ENCODE data around the gene FBN3. TPM values are rescaled to one million over a fixed set of nuclear protein-coding genes. Genes with fewer than 3 reads are reported as not detected.

The FBN3 gene
- total RNA-seq, 1 donor from 2014 or later = not detected

DNA sequence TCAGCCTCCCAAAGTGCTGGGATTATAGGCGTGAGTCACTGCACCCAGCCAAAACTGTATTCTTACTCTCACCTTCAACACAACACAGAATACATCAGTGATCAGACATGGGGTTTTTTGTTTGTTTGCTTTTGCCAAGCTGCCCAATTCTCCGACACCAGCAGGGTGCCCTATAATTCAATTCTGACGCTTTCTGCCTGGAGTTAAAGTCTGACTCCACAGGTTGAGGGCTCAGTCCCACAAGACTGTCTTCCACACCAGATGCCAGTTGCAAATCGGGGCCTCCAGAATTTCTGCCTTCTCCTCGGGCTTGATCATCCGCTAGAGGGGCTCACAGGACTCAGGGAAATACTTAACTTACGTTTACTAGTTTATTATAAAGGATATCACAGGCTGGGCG, 22.1 kb downstream of the FBN3 start:
- Mint-ChIP-seq H3K9me3 (no peaks in the 10 kb centered on the region), H3K4me3 (no peak overlapping the region), H3K36me3 (ENCODE audit: low read depth) (no peaks in the 10 kb centered on the region), H3K4me1 (no peaks in the 10 kb centered on the region), H3K27me3 (peaks cover 11% of the 10 kb centered on the region), H3K27ac (no peak overlapping the region)
- TF ChIP-seq, protein P1, sequence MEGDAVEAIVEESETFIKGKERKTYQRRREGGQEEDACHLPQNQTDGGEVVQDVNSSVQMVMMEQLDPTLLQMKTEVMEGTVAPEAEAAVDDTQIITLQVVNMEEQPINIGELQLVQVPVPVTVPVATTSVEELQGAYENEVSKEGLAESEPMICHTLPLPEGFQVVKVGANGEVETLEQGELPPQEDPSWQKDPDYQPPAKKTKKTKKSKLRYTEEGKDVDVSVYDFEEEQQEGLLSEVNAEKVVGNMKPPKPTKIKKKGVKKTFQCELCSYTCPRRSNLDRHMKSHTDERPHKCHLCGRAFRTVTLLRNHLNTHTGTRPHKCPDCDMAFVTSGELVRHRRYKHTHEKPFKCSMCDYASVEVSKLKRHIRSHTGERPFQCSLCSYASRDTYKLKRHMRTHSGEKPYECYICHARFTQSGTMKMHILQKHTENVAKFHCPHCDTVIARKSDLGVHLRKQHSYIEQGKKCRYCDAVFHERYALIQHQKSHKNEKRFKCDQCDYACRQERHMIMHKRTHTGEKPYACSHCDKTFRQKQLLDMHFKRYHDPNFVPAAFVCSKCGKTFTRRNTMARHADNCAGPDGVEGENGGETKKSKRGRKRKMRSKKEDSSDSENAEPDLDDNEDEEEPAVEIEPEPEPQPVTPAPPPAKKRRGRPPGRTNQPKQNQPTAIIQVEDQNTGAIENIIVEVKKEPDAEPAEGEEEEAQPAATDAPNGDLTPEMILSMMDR (IDR thresholded peaks at IDR 0.05) = no peak
- CTCF ChIA-PET = no interaction called here
- POLR2A ChIA-PET = no interaction called here
- ATAC-seq (ENCODE audit: low read depth) (no peak), DNase-seq (no peak)
- intact Hi-C loops (cut with micrococcal nuclease) = no loop called here

DNA sequence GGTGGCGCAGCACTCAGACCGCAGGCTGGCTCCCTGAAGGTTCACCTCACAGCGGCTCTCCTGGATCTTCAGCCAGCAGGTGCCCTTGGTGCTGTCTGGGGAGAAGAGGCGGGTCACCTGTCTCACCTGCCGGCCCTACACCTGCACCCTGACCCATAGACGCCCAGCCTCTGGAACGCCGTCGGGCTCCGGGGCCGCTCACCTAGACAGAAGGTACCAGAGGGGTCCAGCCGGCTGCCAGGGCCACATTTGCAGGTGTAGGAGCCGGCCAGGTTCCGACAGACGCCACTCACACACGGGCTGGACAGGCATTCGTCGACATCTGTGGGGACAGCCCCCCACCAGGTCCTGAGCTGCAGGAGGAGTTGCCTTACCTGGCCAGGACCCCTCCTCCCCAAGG, 22.9 kb downstream of the FBN3 start:
- TF ChIP-seq, protein P1 (IDR thresholded peaks at IDR 0.05) = no peak
- H3K4me1 Mint-ChIP-seq = no peaks in the 10 kb centered on the region
- no peak overlapping the region for H3K4me3 Mint-ChIP-seq
- no peak for ATAC-seq (ENCODE audit: low read depth)
- H3K27me3 Mint-ChIP-seq = peaks cover 11% of the 10 kb centered on the region
- no peak for DNase-seq
- no peaks in the 10 kb centered on the region for H3K36me3 Mint-ChIP-seq (ENCODE audit: low read depth)
- POLR2A ChIA-PET = no interaction called here
- H3K9me3 Mint-ChIP-seq = no peaks in the 10 kb centered on the region
- CTCF ChIA-PET = no interaction called here
- no peak overlapping the region for H3K27ac Mint-ChIP-seq
- intact Hi-C loops (cut with micrococcal nuclease) = no loop called here

DNA sequence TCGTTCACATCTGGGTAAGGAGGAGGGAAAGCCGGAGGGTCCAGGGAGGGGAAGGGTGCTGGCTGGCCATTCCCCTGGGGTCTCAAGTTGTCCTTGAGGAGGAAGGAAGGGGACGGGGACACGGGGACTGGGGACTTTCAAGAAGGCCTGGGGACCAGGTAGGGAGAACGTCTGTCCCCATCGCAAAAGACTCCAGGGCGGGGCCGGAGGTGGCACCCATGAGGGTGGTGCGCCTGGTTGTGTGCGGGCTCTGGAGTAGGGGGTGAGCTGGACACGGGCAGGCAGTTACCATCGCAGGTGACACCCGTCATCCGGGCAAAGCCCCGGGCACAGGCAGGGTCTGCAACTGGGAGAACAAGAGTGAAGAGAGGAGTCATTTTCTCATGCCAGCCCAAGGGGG, 23.4 kb downstream of the FBN3 start:
- CTCF ChIA-PET = no interaction called here
- H3K27me3 Mint-ChIP-seq = peaks cover 11% of the 10 kb centered on the region
- H3K4me1 Mint-ChIP-seq = no peaks in the 10 kb centered on the region
- no peak for ATAC-seq (ENCODE audit: low read depth)
- intact Hi-C loops (cut with micrococcal nuclease) = no loop called here
- H3K27ac Mint-ChIP-seq = no peak overlapping the region
- POLR2A ChIA-PET = no interaction called here
- TF ChIP-seq, protein P1 (IDR thresholded peaks at IDR 0.05) = no peak
- no peaks in the 10 kb centered on the region for H3K9me3 Mint-ChIP-seq
- DNase-seq = no peak
- H3K36me3 Mint-ChIP-seq (ENCODE audit: low read depth) = no peaks in the 10 kb centered on the region
- no peak overlapping the region for H3K4me3 Mint-ChIP-seq

DNA sequence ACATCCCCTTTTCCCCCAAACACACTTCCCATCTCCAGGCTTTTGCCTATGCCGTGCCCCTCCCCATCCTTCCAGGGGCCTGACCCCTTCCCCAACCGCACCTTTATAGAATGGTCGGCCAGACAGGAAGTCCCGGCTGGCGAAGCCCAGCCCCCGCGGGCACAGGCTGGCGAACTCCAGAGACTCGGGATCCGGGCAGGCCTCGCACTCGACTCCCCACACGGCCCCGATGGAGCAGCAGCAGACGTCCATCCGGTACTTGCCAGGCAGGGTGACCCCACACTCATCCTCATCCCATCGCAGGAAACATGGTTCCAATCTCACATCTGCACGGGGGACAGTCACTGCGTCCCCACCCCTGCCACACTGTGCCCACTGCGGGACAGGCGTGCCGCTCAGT, 25.7 kb downstream of the FBN3 start:
- no peak overlapping the region for H3K4me3 Mint-ChIP-seq

DNA sequence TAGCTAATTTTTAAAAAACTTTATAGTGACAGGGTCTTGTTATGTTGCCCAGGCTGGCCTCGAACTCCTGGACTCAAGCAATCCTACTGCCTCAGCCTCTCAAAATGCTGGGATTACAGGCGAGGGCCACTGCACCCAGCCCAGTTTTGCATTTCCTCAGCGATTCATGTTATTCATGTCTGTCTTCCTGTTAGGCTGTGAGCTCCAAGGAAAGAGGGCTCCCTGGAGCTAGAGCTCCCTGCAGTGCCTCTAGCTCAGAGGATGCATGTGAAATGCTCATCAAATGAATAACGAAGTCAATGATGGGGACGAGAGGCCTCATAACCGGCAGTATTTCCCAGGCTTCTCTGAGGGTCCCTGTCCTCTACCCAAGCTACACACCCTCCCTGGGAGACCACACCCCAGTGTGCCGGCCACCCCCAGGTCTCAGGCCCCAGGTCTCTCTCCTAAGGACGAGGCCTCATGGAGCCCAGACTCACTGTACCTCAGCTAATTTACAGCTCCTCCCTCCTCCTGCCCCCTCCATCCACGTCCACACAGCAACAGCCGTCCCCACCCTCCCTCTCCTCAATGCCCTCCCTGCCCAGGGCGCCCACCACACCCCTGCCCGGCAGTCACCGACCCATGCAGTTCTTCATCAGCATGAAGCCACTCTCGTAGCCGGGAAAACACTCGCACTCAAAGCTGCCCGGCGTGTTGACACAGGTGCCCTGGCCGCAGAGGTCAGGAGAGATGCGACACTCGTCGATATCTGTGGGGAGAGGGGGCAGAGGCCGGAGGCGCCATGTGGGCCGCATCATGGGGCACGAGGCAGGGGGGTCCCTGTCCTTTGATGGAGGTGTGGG, 28.5 kb downstream of the FBN3 start:
- no peak overlapping the region for H3K4me3 Mint-ChIP-seq
- CTCF ChIA-PET = no interaction called here
- H3K27ac Mint-ChIP-seq = no peak overlapping the region
- DNase-seq (no peak), ATAC-seq (ENCODE audit: low read depth) (no peak)
- peaks cover 7% of the 10 kb centered on the region for H3K27me3 Mint-ChIP-seq
- intact Hi-C loops (cut with micrococcal nuclease) = no loop called here
- TF ChIP-seq, protein P1 (IDR thresholded peaks at IDR 0.05) = no peak
- POLR2A ChIA-PET = no interaction called here
- no peaks in the 10 kb centered on the region for H3K36me3 Mint-ChIP-seq (ENCODE audit: low read depth)
- no peaks in the 10 kb centered on the region for H3K9me3 Mint-ChIP-seq
- H3K4me1 Mint-ChIP-seq = no peaks in the 10 kb centered on the region

More for the DNA sequence above, 25.7 kb downstream of the FBN3 start:
- CTCF ChIA-PET = no interaction called here
- Mint-ChIP-seq H3K27me3 (peaks cover 7% of the 10 kb centered on the region), H3K9me3 (no peaks in the 10 kb centered on the region), H3K27ac (no peak overlapping the region), H3K4me1 (no peaks in the 10 kb centered on the region), H3K36me3 (ENCODE audit: low read depth) (no peaks in the 10 kb centered on the region)
- POLR2A ChIA-PET = no interaction called here
- intact Hi-C loops (cut with micrococcal nuclease) = no loop called here
- TF ChIP-seq, protein P1 (IDR thresholded peaks at IDR 0.05) = no peak
- ATAC-seq (ENCODE audit: low read depth) (no peak), DNase-seq (no peak)

Data from activated B cell treated with CpG ODN at 0.5 μM for 24 hours (primary cell).